Calu3 (cell line): ENCODE results near the gene SLC6A6. TPM values are rescaled to one million over a fixed set of nuclear protein-coding genes. Genes with fewer than 3 reads are reported as not detected.

Experiments
- BruUV-seq: library from RNA; stranded (reverse); fragments of 400-500 nt; replicated peaks from 2 replicates; lab custom pipeline; 2021; lab: Mats Ljungman, UMichigan
- CTCF ChIA-PET: fragments of 300-600 bp; sonication (Branson Sonifier 250); formaldehyde crosslinking; loops from one replicate; lab custom pipeline; 2022; ENCODE audit warnings: antibody characterized with exemption; lab: Charles Lee
- DNase-seq: peaks from one replicate; pipeline ENCODE4 v3.0.0; 2022
- H3K27ac Mint-ChIP-seq: one replicate; pipeline ENCODE4 v1.8.0; 2022; ENCODE audit warnings: mixed read lengths; ENCODE audit not compliant: unreplicated experiment
- H3K27me3 Mint-ChIP-seq: one replicate; pipeline ENCODE4 v1.8.0; 2022; ENCODE audit warnings: mixed read lengths; ENCODE audit not compliant: unreplicated experiment
- H3K36me3 Mint-ChIP-seq: one replicate; pipeline ENCODE4 v1.8.0; 2022; ENCODE audit warnings: mild to moderate bottlenecking, moderate library complexity, mixed read lengths; ENCODE audit not compliant: insufficient read depth, unreplicated experiment
- H3K4me1 Mint-ChIP-seq: one replicate; pipeline ENCODE4 v1.8.0; 2022; ENCODE audit warnings: mild to moderate bottlenecking, low read depth, mixed read lengths; ENCODE audit not compliant: unreplicated experiment
- H3K4me3 Mint-ChIP-seq: one replicate; pipeline ENCODE4 v1.8.0; 2022; ENCODE audit warnings: mild to moderate bottlenecking, low read depth, moderate library complexity, mixed read lengths; ENCODE audit not compliant: unreplicated experiment
- H3K9me3 Mint-ChIP-seq: one replicate; pipeline ENCODE4 v1.8.0; 2022; ENCODE audit warnings: low read depth, mixed read lengths; ENCODE audit not compliant: unreplicated experiment
- CTCF ChIP-seq: fragments of 200-600 bp; IDR thresholded peaks from one replicate; pipeline ENCODE4 v1.8.0; 2022; ENCODE audit warnings: antibody characterized with exemption; ENCODE audit not compliant: unreplicated experiment
- intact Hi-C: fragments of 100-400 bp; cut with micrococcal nuclease; formaldehyde crosslinking; loops from one replicate; pipeline ENCODE4 v1.10.0; 2022; ENCODE audit not compliant: unreplicated experiment
- total RNA-seq: library from RNA; stranded (reverse); gene quantifications from 2 replicates; pipeline ENCODE4 v1.2.3, GENCODE V29; 2022

SLC6A6 gene
- total RNA-seq, 1 experiment from 2014 or later: 46.3 TPM

GRCh38 chr3:14425581-14426304 is 23.3 kb downstream of the SLC6A6 start:
- peaks cover 27% of the 10 kb centered on the region for H3K36me3 Mint-ChIP-seq
- peak; percentile 58 for DNase-seq
- H3K27me3 Mint-ChIP-seq: no peaks in the 10 kb centered on the region
- peaks cover 63% of the 10 kb centered on the region for H3K4me1 Mint-ChIP-seq
- no peak for TF ChIP-seq CTCF
- H3K27ac Mint-ChIP-seq: peak overlapping the region; percentile 78
- CTCF ChIA-PET: interaction anchor here (0.6 to 2.1 kb wide), 6 partner anchors 10 to 222 kb away, joined by 3 to 12 read pairs (median 4); no protein-coding TSS in a partner anchor
- H3K4me3 Mint-ChIP-seq: peak overlapping the region; percentile 49
- TSS peak; percentile 31 for BruUV-seq
- no peaks in the 10 kb centered on the region for H3K9me3 Mint-ChIP-seq
- intact Hi-C loops: loop anchor here (2.0 kb wide), 1 partner anchor 33 kb away; no protein-coding TSS in a partner anchor

GRCh38 chr3:14426305-14426620 is 23.9 kb downstream of the SLC6A6 start:
- peaks cover 32% of the 10 kb centered on the region for H3K36me3 Mint-ChIP-seq
- H3K4me1 Mint-ChIP-seq: peaks cover 68% of the 10 kb centered on the region
- DNase-seq: no peak
- H3K9me3 Mint-ChIP-seq: no peaks in the 10 kb centered on the region
- intact Hi-C loops: no loop called here
- no TSS peak for BruUV-seq
- CTCF ChIA-PET: interaction anchor here (0.6 to 2.1 kb wide), 5 partner anchors 10 to 35 kb away, joined by 3 to 10 read pairs (median 3); no protein-coding TSS in a partner anchor
- H3K27me3 Mint-ChIP-seq: no peaks in the 10 kb centered on the region
- TF ChIP-seq CTCF: no peak
- peak overlapping the region; percentile 78 for H3K27ac Mint-ChIP-seq
- H3K4me3 Mint-ChIP-seq: peak overlapping the region; percentile 49

- no TSS peak for BruUV-seq
- no peak overlapping the region for H3K4me3 Mint-ChIP-seq
- intact Hi-C loops: no loop called here
- no peak for DNase-seq
- H3K27ac Mint-ChIP-seq: peak overlapping the region; percentile 69
- H3K9me3 Mint-ChIP-seq: no peaks in the 10 kb centered on the region
- no peaks in the 10 kb centered on the region for H3K27me3 Mint-ChIP-seq
- H3K4me1 Mint-ChIP-seq: peaks cover 76% of the 10 kb centered on the region
- TF ChIP-seq CTCF: no peak
- CTCF ChIA-PET: no interaction called here
- H3K36me3 Mint-ChIP-seq: peaks cover 39% of the 10 kb centered on the region
These were observed 26.0 kb downstream of the SLC6A6 start for GRCh38 chr3:14428087-14429033.

- Mint-ChIP-seq H3K27me3 (no peaks in the 10 kb centered on the region), H3K4me1 (peaks cover 76% of the 10 kb centered on the region), H3K9me3 (no peaks in the 10 kb centered on the region), H3K36me3 (peaks cover 39% of the 10 kb centered on the region), H3K27ac (no peak overlapping the region), H3K4me3 (no peak overlapping the region)
- BruUV-seq: no TSS peak
- no peak for DNase-seq
- no peak for TF ChIP-seq CTCF
- intact Hi-C loops: no loop called here
- CTCF ChIA-PET: interaction anchor here (0.6 to 1.4 kb wide), 2 partner anchors 29 to 398 kb away, joined by 4 to 5 read pairs; no protein-coding TSS in a partner anchor
These were observed 26.8 kb downstream of the SLC6A6 start for GRCh38 chr3:14429237-14429636.
